SU-DHL-6 (cell line): ENCODE data around the gene ADRA2B.

Source experiments
- EZH2phosphoT487 ChIP-seq: fragments of 200-600 bp; sonication (generic), shearing (Covaris generic); conservative IDR thresholded peaks from 2 replicates; pipeline ENCODE4 v1.6.1; 2018; ENCODE audit warnings: mild to moderate bottlenecking, antibody characterized with exemption, low read length, moderate library complexity, mixed read lengths
- TF ChIP-seq, protein P1 (sequence below): fragments of 200-600 bp; sonication (generic); IDR thresholded peaks from one replicate; pipeline ENCODE4 v1.5.1; 2017; ENCODE audit warnings: antibody characterized with exemption, mild to moderate bottlenecking, low read length, moderate library complexity; ENCODE audit not compliant: insufficient read depth, poor library complexity, severe bottlenecking

DNA sequence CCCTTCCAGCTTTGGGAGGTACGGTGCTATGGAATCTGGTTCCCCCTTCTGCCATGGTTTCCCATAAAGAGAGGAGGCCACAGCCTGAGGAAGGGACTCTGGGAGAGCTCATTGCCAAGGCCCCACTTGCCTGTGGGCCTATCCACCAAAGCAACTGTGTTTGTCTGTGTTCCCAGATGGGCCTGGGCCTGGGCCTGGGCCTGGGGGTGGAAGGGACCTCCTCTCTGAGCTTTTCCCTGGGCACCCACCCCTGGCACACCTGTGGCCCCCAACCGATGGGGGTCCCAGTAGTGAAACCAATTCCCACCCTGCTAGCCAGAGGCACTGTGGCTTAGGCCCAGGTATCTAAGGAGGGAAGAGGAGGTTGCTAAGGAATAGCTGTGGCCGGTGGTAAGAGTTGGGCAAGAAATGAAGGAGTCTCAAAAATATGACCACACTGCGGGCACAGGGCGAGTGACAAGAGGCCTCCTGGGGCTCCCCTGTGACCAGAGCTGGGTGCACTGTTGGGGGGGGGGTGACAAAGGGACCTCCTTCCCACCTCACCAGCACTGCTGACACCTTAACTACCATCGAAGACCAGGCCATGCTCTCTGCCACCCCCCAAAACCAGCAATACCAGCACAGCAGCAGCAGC, 33.8 kb upstream of the ADRA2B start:
- TF ChIP-seq, protein P1, sequence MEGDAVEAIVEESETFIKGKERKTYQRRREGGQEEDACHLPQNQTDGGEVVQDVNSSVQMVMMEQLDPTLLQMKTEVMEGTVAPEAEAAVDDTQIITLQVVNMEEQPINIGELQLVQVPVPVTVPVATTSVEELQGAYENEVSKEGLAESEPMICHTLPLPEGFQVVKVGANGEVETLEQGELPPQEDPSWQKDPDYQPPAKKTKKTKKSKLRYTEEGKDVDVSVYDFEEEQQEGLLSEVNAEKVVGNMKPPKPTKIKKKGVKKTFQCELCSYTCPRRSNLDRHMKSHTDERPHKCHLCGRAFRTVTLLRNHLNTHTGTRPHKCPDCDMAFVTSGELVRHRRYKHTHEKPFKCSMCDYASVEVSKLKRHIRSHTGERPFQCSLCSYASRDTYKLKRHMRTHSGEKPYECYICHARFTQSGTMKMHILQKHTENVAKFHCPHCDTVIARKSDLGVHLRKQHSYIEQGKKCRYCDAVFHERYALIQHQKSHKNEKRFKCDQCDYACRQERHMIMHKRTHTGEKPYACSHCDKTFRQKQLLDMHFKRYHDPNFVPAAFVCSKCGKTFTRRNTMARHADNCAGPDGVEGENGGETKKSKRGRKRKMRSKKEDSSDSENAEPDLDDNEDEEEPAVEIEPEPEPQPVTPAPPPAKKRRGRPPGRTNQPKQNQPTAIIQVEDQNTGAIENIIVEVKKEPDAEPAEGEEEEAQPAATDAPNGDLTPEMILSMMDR, result no peak
- no peak for TF ChIP-seq EZH2phosphoT487
